Keratinocyte (primary cell): ENCODE results near the gene SLC25A5. TPM values are rescaled to one million over a fixed set of nuclear protein-coding genes. Genes with fewer than 3 reads are reported as not detected.

Experiments used
- DNase-seq: peaks from one replicate; pipeline ENCODE4 v3.0.0-alpha.2; 2011; ENCODE audit warnings: low read depth, missing footprints, low spot score
- FAIRE-seq: peaks from 2 replicates; lab custom pipeline; 2011; peaks lifted over from hg19 to GRCh38; lab: Jason Lieb, UNC
- H2AFZ ChIP-seq: 2 replicates; pipeline ENCODE4 v1.6.0; 2012; ENCODE audit warnings: low read length, control low read depth, inconsistent platforms; ENCODE audit not compliant: control insufficient read depth
- H3K27ac ChIP-seq: 2 replicates; pipeline ENCODE4 v1.5.1; 2011; ENCODE audit warnings: low read length; ENCODE audit not compliant: control insufficient read depth, insufficient read depth
- H3K27me3 ChIP-seq: 3 replicates; pipeline ENCODE4 v1.6.0; 2011; ENCODE audit warnings: low read length; ENCODE audit not compliant: control insufficient read depth, insufficient read depth; ENCODE audit errors: extremely low read depth
- H3K36me3 ChIP-seq, 2 experiments: 2 replicates in 1 of 2; 3 replicates in 1 of 2; pipeline ENCODE4 v1.5.1; 2011; ENCODE audit warnings: low read length in 2 of 2, mild to moderate bottlenecking in 1 of 2; ENCODE audit not compliant: control insufficient read depth in 2 of 2, insufficient read depth in 2 of 2; ENCODE audit errors: extremely low read depth in 1 of 2
- H3K4me1 ChIP-seq: 3 replicates; pipeline ENCODE4 v1.5.1; 2011; ENCODE audit warnings: low read length; ENCODE audit not compliant: control insufficient read depth, insufficient read depth; ENCODE audit errors: extremely low read depth
- H3K4me2 ChIP-seq: 3 replicates; pipeline ENCODE4 v1.6.0; 2011; ENCODE audit warnings: low read depth, low read length; ENCODE audit not compliant: control insufficient read depth, insufficient read depth; ENCODE audit errors: extremely low read depth
- H3K4me3 ChIP-seq, 3 experiments: fragments of 200-600 bp in 1 of 3; sonication (generic) in 1 of 3; 2 replicates in 2 of 3; 3 replicates in 1 of 3; pipeline ENCODE4 v1.5.1; 2011 to 2016; ENCODE audit warnings: low read length in 3 of 3, mild to moderate bottlenecking in 3 of 3, control low read depth in 2 of 3, inconsistent platforms in 1 of 3, low read depth in 1 of 3, mixed read lengths in 1 of 3, mixed run types in 1 of 3, moderate library complexity in 1 of 3; ENCODE audit not compliant: control insufficient read depth in 2 of 3, insufficient read depth in 2 of 3; ENCODE audit errors: extremely low read depth in 1 of 3
- H3K79me2 ChIP-seq: 2 replicates; pipeline ENCODE4 v1.6.0; 2012; ENCODE audit warnings: low read length; ENCODE audit not compliant: control insufficient read depth, insufficient read depth
- H3K9ac ChIP-seq: 3 replicates; pipeline ENCODE4 v1.6.0; 2011; ENCODE audit warnings: low read length; ENCODE audit not compliant: control insufficient read depth, insufficient read depth; ENCODE audit errors: extremely low read depth
- H3K9me1 ChIP-seq: 3 replicates; pipeline ENCODE4 v1.6.0; 2011; ENCODE audit warnings: low read length; ENCODE audit not compliant: control insufficient read depth, insufficient read depth; ENCODE audit errors: extremely low read depth
- H3K9me3 ChIP-seq: 2 replicates; pipeline ENCODE4 v1.5.1; 2012; ENCODE audit warnings: low read depth, low read length; ENCODE audit not compliant: control insufficient read depth
- H4K20me1 ChIP-seq: 3 replicates; pipeline ENCODE4 v1.6.0; 2011; ENCODE audit warnings: low read length; ENCODE audit not compliant: control insufficient read depth, insufficient read depth; ENCODE audit errors: extremely low read depth
- CTCF ChIP-seq, 3 experiments: IDR thresholded peaks in 1 of 3; conservative IDR thresholded peaks in 1 of 3; optimal IDR thresholded peaks in 1 of 3; 2 replicates in 2 of 3; 3 replicates in 1 of 3; pipeline versions ENCODE3 to v1.5.1; 2011; ENCODE audit warnings: low read length in 3 of 3, mild to moderate bottlenecking in 3 of 3, moderate library complexity in 2 of 3, control low read depth in 1 of 3, inconsistent platforms in 1 of 3; ENCODE audit not compliant: insufficient read depth in 2 of 3; ENCODE audit errors: extremely low read depth in 1 of 3
- EZH2 ChIP-seq: IDR thresholded peaks from one replicate; pipeline ENCODE4 v1.6.1; 2012; ENCODE audit warnings: inconsistent platforms, mild to moderate bottlenecking, low read length, moderate library complexity
- dilution Hi-C: fragments of 300-500 bp; cut with MboI; formaldehyde crosslinking; loops from one replicate; pipeline ENCODE4 v1.7.0; 2020; ENCODE audit warnings: low sequenced_read_pairs; ENCODE audit not compliant: extremely low pct_ligation_motif_present
- polyA plus RNA-seq, 5 experiments: library from polyadenylated mRNA; depleted of rRNA in 3 of 5; stranded (reverse) in 3 of 5; stranded (forward) in 1 of 5; unstranded in 1 of 5; fragments of >200 nt; gene quantifications; 1 replicate in 1 of 5; 2 replicates in 3 of 5; 3 replicates in 1 of 5; pipeline versions ENCODE4 v1.2.1 to v1.2.3, GENCODE V29; 2011 to 2012; ENCODE audit warnings: missing spikeins in 2 of 5, low read depth in 1 of 5, low replicate concordance in 1 of 5

SLC25A5 gene
- polyA plus RNA-seq, 1 donor (not counting 4 experiments of a cell fraction or from before 2014, with no cell fraction given) = 447 TPM

GRCh38 chrX:119479845-119480244, 11.6 kb downstream of the SLC25A5 start:
- peaks cover 18% of the 10 kb centered on the region for H3K4me1 ChIP-seq
- H4K20me1 ChIP-seq = no peaks in the 10 kb centered on the region
- FAIRE-seq = peak; percentile 55
- TF ChIP-seq CTCF (optimal IDR thresholded peaks at IDR 0.05 in 1 of 3, IDR thresholded peaks at IDR 0.05 in 1 of 3, conservative IDR thresholded peaks at IDR 0.05 in 1 of 3; ENCODE audit: extremely low read depth in 1 of 3, insufficient read depth in 2 of 3, low read length in 3 of 3) = no peak
- no peak for TF ChIP-seq EZH2
- H3K79me2 ChIP-seq = no peaks in the 10 kb centered on the region
- no peak for DNase-seq
- no peak overlapping the region for H3K4me3 ChIP-seq
- dilution Hi-C loops = no loop called here
- H3K27ac ChIP-seq = peak overlapping the region; percentile 40
- no peaks in the 10 kb centered on the region for H3K9me3 ChIP-seq
- no peaks in the 10 kb centered on the region for H3K27me3 ChIP-seq
- H3K9me1 ChIP-seq = no peaks in the 10 kb centered on the region
- no peaks in the 10 kb centered on the region for H3K36me3 ChIP-seq
- H3K4me2 ChIP-seq = peak overlapping the region; percentile 27
- H3K9ac ChIP-seq = no peak overlapping the region
- no peak overlapping the region for H2AFZ ChIP-seq

GRCh38 chrX:119481323-119481801, 13.1 kb downstream of the SLC25A5 start:
- DNase-seq (no peak), FAIRE-seq (no peak)
- Histone ChIP-seq H3K27ac (no peak overlapping the region), H4K20me1 (no peaks in the 10 kb centered on the region), H3K9ac (no peak overlapping the region), H3K4me3 (no peak overlapping the region), H3K4me1 (peaks cover 12% of the 10 kb centered on the region), H3K79me2 (no peaks in the 10 kb centered on the region), H2AFZ (peak overlapping the region; percentile 10), H3K36me3 (no peaks in the 10 kb centered on the region), H3K9me1 (no peaks in the 10 kb centered on the region), H3K4me2 (no peak overlapping the region), H3K9me3 (no peaks in the 10 kb centered on the region), H3K27me3 (no peaks in the 10 kb centered on the region)
- dilution Hi-C loops = no loop called here
- TF ChIP-seq CTCF (optimal IDR thresholded peaks at IDR 0.05 in 1 of 3, IDR thresholded peaks at IDR 0.05 in 1 of 3, conservative IDR thresholded peaks at IDR 0.05 in 1 of 3; ENCODE audit: extremely low read depth in 1 of 3, insufficient read depth in 2 of 3, low read length in 3 of 3) (no peak), EZH2 (no peak)
